Activated naive CD8-positive, alpha-beta T cell treated with anti-CD3 and anti-CD28 coated beads, Interleukin-2, amount 50 U/mL, for 16 hours (primary cell): ENCODE data around the gene CCPG1.

Experiments
- DNase-seq: peaks from one replicate; pipeline ENCODE4 v3.0.0-alpha.2; 2020; ENCODE audit warnings: low read depth, low spot score

CCPG1 gene

DNA sequence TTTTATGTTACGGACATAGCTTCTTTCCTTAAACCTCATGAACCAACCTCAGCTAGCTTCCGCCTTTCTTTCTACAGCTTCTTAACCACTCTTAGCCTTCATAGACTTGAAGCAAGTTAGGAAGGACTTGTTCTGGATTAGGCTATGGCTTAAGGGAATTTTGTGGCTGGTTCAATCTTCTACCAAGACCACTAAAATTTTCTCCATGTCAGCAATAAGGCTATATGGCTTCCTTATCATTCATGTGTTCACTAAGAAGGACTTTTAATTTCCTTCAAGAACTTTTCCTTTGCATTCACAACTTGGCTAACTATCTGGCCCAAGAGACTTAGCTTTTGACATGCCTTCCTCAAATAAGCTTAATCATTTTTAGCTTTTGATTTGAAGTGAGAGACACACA is 24.5 kb downstream of the CCPG1 start:
- DNase-seq = no peak

DNA sequence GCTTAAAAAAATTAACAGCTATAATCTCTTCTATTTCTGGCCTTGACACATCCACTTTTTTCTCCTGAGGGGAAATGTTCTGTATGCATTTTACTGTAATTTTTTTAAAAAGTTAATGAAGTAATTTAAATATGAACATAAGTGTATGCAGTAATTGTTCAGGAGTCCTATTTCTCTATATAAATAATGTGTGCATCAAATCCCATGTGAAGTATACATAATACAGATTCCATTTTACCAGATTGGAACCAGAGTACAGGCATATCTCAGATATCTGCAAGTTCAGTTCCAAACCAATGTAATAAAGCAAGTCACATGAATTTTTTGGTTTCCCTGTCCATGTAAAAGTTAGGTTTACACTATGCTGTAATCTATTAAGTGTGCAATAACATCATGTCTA is 26.6 kb downstream of the CCPG1 start:
- no peak for DNase-seq

DNA sequence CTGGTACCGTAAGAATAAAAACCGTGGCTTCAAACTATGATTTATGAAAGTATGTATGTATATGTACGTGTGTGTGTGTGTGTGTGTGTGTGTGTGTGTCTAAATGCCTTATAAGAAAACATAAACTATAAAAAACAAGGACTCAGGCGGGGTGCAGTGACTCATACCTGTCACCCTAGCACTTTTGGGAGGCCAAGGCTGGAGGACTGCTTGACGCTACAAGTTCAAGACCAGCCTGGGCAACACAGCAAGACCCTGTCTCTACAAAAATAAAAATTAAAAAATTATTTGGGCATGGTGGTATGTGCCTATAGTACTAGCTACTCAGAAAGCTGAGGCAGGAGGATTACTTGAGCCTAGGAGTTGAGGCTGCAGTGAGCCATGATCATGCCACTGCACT is 29.1 kb downstream of the CCPG1 start:
- no peak for DNase-seq

DNA sequence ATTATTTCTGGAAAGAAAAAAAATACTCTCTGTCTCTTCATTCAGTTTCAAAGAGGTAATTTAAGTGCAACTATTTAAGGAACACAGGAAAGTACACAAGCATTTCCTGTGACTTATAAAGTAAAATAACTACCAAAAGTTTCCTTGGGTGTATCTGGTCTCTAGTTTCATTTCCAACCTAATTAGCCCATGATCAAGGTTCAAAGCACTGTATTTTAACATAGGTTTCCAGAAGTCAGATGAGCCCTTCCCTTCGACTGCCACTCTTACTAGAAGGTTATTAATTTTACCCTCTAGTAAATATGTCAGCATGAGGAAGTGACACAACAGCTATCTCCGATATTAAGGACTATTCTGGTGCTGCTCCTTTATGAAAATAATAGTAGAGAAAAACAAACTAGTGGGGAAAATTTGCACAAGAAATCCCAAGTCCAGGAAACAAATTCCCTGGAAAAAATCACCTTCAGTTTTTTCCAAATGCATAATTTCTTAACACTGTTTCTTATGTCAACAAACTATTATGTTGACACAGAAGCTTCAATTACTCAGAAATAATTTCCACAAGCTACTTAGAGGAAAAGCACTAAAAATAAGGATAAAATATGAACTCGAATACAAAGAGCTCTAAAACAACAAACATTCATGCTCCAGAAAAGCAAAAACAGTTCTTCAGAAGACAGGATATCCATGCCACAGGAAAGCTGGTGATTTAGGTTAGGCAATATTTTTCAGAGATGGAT is 35.3 kb downstream of the CCPG1 start:
- DNase-seq = no peak

DNA sequence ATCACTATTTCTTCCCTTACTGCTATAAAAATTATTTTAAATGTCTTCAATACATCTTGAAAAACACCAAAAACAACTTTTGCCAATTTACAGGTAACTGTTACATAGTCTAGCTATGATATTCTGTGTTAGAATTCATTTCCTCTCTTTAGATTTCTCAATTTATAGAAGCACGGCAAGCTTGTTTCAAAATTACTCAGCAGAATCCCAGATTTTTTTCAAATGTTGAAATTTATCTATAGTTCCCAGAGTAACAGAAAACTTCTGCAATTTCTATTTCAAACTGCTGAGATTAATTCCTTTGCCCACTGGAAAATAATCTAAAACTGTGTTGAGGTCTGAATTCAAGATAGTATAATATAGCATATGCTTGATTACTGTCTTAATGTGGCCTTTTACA is 41.2 kb downstream of the CCPG1 start:
- no peak for DNase-seq

DNA sequence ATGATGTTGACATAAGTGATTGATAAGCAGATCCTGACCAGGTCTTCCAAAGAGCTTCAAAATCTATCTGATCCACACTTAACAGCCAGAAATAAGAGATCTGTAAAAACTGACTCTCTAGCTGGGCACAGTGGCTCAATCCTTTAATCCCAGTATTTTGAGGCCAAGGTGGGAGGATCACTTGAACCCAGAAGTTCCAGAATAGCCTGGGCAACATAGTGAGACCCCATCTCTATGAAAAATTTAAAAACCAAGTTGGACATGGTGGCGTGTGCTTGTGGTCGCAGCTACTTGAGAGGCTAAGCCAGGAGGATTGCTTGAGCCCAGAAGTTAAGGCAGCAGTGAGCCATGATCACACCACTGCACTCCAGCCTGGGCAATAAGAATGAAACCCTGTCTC is 45.5 kb downstream of the CCPG1 start:
- DNase-seq = no peak

DNA sequence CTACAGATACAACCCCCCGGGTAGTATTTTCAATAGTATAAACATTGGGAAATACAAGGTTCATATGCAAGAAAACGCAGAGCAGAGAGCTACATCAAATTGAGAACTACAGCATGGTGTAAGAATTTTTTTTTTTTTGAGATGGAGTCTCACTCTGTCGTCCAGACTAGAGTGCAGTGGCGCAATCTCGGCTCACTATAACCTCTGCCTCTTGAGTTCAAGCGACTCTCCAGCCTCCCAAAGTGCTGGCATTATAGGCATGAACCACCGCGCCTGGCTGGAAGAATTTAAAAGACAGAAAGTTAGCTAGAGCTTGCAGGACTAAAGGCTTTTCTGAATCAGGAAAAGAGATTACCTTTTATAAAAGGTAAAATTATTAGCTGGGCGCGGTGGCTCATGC is 47.1 kb downstream of the CCPG1 start:
- DNase-seq = no peak

DNA sequence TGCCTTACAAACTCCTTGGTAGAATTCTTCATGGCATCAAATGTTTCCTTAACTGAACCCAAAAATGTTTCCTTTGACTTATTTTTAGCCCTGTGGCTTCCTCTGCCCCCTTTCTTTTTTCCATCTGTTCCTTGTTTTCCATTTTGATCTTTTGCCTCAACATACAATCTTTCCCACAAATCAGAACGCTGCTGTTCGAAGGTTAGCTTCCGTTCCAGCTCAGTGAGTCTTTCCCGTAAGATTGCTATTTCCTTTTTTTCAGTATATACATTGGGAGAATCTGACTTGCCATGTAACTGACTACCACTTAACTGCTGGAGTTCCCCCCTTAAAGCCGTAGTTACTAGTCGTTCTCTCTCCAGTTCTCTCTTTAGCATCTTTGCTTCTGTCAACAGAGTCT is 47.9 kb downstream of the CCPG1 start:
- no peak for DNase-seq

DNA sequence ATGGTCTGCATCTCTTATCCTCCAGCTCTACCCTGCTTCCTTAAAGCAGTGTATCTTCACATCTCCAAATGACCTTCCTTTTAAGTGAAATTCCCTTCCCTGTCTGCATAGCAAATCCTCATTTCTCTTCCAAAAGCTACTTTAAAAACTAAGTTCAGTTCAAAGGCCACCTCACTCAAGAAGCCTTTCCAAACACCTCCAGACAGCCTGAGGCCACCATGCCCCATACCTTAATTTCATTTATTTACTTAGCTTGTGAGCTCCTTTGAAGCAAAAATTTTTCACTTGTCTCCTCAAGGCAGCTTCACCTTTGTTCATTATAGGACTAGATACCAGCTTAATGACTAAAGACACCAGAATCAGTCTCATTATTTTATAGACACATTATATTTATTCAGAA is 49.7 kb downstream of the CCPG1 start:
- DNase-seq = no peak

DNA sequence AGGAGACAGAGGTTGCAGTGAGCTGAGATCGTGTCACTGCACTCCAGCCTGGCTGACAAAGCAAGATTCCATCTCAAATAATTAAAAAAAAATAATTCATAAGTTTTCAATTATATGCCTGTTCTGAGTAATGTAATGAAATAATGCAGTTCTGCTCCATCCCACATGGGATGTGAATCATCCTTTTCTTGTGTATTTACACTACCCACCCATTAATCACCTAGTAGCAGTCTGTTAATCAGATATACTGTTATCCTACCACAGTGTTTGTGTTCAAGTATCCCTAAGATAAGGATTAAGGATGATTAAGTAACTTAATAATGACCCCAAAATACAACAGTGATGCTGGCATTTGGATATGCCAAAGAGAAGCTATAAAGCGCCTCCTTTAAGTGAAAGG is 50.4 kb downstream of the CCPG1 start:
- DNase-seq = no peak

DNA sequence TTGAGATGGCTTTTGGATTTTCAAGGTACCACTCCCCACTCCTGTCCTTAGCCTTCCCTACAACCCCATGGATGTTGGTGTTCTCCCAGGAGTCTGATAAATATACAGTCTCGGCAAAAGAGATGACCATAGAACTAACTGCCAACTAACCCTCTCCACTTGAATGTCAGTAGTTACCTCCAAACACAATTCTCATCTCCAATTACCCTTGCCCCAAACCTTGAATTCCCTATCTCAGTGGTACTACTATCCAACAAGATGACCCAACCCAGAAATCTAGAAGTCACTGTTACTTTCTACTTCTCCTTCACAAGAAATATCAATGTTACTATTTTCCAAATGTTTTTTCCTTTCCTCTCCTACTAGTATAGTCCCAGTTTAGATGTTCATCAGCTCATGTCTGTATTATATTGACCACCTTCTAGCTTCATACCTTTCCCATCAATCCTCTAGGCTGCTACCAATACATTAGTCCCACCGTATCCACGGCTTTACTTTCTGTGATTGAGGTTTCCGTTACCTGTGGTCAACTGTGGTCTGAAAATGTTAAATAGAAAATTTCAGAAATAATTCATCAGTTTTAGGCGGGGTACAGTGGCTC is 51.1 kb downstream of the CCPG1 start:
- DNase-seq = no peak

DNA sequence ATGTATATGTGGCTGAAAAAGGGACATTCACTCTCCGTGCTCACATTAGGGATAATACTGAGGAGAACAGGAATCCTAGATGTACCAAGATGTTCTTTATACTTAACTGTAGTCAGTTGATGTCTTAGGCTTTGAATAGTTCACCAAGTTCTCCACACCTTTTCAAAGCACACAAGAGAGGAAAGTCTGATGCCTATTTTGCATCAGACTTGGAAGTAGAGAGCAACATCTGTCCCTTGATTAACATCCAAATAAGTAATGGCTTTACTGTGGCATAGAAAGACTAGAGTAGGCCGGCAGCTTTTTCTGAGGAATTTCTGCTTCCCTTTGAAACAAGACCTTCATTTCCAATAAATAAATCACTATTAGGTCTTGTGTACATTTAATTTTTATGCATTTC is 55.1 kb downstream of the CCPG1 start:
- no peak for DNase-seq

DNA sequence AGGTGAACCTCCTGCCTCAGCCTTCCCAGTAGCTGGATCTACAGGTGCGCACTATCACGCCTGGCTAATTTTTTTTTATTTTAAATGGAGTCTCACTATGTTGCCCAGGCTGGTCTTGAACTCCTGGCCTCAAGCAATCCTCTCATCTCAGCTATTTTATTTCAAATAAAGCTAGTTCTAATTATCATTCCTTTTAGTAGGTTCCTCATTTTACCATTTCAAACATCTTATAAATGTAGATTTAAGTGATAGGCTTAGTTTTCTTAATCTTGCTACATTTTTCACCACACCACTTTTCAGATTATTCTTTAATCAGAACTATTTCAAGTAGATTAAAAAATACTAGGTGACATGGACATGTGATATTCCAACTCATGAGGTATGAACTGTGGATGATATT is 58.9 kb downstream of the CCPG1 start:
- no peak for DNase-seq

DNA sequence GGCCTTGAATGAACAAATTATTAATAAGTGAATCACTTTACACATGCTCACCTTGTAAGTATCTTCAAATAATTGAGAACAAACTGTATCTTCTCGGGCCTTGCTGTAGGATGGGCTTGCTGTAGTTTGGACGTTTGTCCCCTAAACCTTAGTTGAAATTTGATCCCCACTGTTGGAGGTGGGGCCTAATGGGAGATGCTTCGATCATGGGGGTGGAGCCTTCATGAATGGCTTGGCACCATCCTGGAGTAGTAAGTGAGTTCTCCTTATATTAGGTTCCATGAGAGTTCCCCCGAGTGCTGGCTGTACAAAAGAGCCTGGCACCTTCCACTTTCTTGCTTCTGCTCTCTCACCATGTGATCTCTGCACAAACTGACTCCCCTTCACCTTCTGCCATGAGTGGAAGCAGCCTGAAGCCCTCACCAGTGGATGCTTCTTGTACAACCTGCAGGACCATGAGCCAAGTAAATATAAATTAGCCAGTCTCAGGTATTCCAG is 59.8 kb downstream of the CCPG1 start:
- no peak for DNase-seq

DNA sequence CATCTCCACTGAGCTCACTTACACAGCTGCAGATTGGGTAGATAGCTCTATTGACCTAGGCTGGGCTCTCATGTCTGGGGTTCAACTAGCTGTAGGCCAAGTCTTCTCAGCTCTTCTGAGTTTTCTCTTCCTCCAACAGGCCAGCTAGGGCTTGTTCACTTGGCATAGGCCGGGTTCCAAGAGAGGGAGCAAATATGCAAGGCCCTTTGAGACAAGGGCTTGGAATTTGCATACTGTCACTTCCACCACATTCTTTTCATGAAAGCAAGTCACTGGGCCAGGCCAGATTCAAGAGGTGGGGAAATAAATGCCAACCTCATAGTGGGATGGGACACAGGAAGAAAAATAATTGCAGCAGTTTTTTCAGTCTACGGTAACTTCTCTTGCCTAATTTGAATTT is 64.0 kb downstream of the CCPG1 start:
- DNase-seq = no peak

DNA sequence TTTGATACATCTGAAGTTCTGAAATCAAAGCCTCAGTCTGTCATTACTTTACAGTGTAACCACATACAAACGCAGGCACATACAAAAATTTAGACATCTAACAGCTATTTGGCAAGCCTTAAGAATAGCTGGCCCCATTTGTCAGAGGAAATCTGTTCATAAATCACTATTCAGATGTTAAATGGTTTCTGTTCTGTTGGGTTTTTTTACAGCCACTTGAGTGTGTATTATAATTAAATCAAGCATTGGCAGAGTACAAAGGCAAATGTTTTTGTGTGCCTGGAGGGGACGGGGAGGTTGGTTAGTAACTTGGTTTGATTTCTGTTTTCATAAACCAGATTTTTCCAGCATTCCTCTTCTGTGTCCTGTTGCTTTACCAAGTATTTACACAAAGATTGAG is 65.0 kb downstream of the CCPG1 start:
- no peak for DNase-seq

DNA sequence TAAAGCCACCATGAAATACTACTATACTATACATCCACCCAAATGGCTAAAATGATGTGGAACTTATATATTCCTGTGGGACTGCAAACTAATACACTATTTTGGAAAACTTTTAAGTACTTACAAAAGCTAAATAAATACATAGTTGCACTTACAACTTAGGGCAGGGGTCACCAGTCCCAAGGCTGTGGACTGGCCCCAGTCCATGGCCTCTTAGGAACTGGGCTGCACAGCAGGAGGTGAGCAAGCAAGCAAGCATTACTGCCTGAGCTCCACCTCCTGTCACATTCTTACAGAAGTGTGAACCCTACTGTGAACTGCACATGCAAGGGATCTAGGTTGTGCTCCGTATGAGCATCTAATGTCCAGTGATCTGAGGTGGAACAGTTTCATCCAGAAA is 71.0 kb downstream of the CCPG1 start:
- DNase-seq = no peak

DNA sequence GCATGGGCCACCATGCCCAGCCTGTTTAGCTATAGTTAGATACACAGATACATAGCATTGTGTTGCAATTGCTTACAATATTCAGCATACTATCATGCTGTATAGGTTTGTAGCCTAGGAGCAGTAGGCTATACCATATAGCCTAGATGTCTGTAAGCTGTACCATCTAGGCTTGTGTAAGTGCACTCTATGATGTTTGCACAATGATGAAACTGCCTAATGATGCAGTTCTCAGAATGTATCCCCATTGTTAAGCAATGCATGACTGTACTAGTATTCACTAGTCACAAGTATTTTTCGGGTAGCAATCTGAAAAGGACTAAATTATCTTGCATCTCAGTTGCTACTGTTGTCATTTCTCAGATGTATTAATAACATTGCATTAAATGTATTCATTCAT is 73.2 kb downstream of the CCPG1 start:
- DNase-seq = no peak

DNA sequence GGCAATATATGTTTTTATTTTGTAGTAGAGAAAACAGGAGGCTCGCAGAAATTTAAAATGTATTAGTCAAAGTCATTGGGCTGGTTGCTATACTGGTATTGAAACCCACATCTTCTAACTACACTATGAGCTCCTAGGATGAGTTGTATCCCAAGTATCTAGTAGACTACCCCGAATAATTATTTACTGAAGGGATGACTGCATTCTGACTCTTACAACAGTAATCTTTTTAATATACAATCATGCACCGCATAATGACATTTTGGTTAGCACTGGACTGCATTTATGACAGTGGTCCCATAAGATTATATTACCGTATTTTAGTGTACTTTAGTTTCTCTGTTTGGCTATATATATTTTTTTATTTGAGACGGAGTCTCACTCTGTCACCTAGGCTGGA is 73.8 kb downstream of the CCPG1 start:
- no peak for DNase-seq

DNA sequence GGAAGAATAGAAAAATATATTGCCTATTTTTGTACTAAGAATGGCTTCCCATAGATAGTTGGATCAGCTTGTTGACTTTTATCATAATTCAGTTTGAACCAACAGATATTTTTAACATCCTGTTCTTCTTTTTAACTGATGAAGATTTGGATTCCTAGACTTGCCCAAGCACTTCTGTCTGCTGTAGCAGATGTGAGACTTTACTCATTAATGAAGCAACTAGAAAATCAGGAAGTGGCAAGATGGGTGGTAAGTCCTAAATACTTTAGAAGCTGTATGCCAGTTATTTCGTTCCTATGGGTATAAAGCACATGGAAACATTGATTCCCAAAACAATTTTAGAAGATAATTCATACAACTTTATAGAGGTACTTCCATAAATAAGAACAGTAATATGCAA is 80.8 kb downstream of the CCPG1 start:
- no peak for DNase-seq

DNA sequence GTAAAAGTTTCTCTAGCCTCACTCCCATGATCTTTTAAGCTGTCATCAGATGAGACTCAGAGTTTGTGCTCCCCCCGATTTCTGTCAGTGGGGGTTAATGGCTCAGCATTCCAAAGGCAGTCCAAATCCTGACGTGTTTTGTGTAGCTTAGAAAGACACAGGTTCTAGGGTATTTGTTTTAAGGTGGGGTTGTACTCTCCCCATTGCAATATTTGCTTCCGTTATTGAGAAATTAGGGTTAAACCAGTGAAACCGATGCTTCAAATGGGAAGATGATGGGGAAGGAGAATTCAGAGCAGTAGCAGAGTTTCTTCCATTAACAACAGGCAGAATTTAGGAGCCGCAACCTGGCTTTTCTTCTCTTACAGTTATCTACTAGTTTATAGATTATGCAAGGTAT is 85.7 kb downstream of the CCPG1 start:
- DNase-seq = no peak

DNA sequence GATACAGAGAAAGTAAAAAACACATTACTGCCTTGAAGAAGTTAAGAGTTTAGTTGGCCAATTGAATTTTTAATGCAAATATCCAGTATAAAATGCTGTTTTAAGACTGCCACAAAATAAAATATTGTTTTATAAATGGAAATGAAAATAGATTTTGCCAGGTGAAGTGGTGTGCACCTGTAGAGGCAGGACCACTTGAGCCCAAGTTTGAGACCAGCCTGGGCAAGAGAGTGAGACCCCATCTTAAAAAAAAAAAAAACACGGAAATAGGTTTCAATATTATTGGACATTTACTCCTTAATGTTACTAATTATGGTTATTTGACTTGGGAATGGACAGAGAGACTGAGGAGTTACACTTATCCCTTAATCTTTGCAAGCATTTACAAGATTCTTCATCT is 87.2 kb downstream of the CCPG1 start:
- DNase-seq = no peak

DNA sequence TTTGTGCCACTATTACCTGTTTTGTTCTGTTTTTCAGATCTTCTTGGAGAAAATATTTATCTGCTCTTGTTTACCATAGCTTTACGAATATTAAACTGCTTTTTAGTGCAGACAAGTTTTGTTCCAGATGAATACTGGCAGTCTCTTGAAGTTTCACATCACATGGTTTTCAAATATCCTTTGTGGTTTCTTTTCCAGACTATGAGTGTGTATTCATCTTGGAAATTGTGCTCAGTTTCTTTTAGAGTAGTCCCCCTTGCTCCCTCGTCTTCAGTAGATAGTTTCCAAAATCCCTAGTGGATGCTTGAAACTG is 88.0 kb downstream of the CCPG1 start:
- no peak for DNase-seq
